Tibial nerve (tissue), 3 donors: ENCODE measurements around the gene ZBTB7C.

Experiments used
- CTCF ChIP-seq, 5 experiments: fragments of 200-600 bp in 3 of 5; fragments of 450-650 bp in 2 of 5; sonication (generic) in 3 of 5; IDR thresholded peaks; one replicate each; pipeline ENCODE4 v1.5.1; 2016 to 2019; ENCODE audit warnings: antibody characterized with exemption in 5 of 5, mild to moderate bottlenecking in 3 of 5, moderate library complexity in 2 of 5
- POLR2A ChIP-seq, 2 donors: fragments of 450-650 bp; IDR thresholded peaks; one replicate each; pipeline ENCODE4 v1.6.1; 2017; ENCODE audit warnings: antibody characterized with exemption in 2 of 2, mild to moderate bottlenecking in 2 of 2, moderate library complexity in 2 of 2

- TF ChIP-seq CTCF (IDR thresholded peaks at IDR 0.05) (no peak), POLR2A (IDR thresholded peaks at IDR 0.05) (no peak)
Measured at GRCh38 chr18:48080546-48080945, 328.6 kb downstream of the ZBTB7C start.
